Keratinocyte (primary cell): ENCODE results near the gene IL27RA.

Experiments
- EZH2 ChIP-seq: IDR thresholded peaks from one replicate; pipeline ENCODE4 v1.6.1; 2012; ENCODE audit warnings: inconsistent platforms, mild to moderate bottlenecking, low read length, moderate library complexity
- TF ChIP-seq, protein P1 (sequence below), 3 experiments: IDR thresholded peaks in 1 of 3; conservative IDR thresholded peaks in 1 of 3; optimal IDR thresholded peaks in 1 of 3; 2 replicates in 2 of 3; 3 replicates in 1 of 3; pipeline versions ENCODE3 to v1.5.1; 2011; ENCODE audit warnings: low read length in 3 of 3, mild to moderate bottlenecking in 3 of 3, moderate library complexity in 2 of 3, control low read depth in 1 of 3, inconsistent platforms in 1 of 3; ENCODE audit not compliant: insufficient read depth in 2 of 3; ENCODE audit errors: extremely low read depth in 1 of 3

DNA sequence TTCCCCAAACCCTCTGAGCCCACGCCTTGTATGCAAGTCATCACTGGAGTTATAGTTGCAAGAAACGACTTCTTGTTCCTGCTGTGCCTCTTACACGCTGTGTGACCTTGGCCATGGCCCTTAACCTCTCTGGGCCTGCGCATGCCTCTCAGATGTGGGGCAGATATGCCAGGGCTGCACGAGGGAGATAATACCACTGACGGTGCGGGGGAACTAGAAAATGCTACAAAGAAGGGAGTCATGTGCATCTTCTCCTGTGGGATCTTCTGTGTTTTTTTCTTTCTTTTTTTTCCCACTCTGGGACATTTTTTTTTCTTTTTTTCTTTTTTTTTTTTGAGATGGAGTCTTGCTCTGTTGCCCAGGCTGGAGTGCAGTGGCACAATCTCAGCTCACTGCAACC lies 63.3 kb downstream of the IL27RA start:
- TF ChIP-seq, protein P1, sequence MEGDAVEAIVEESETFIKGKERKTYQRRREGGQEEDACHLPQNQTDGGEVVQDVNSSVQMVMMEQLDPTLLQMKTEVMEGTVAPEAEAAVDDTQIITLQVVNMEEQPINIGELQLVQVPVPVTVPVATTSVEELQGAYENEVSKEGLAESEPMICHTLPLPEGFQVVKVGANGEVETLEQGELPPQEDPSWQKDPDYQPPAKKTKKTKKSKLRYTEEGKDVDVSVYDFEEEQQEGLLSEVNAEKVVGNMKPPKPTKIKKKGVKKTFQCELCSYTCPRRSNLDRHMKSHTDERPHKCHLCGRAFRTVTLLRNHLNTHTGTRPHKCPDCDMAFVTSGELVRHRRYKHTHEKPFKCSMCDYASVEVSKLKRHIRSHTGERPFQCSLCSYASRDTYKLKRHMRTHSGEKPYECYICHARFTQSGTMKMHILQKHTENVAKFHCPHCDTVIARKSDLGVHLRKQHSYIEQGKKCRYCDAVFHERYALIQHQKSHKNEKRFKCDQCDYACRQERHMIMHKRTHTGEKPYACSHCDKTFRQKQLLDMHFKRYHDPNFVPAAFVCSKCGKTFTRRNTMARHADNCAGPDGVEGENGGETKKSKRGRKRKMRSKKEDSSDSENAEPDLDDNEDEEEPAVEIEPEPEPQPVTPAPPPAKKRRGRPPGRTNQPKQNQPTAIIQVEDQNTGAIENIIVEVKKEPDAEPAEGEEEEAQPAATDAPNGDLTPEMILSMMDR (optimal IDR thresholded peaks at IDR 0.05 in 1 of 3, IDR thresholded peaks at IDR 0.05 in 1 of 3, conservative IDR thresholded peaks at IDR 0.05 in 1 of 3; ENCODE audit: extremely low read depth in 1 of 3, insufficient read depth in 2 of 3, low read length in 3 of 3), result no peak
- no peak for TF ChIP-seq EZH2
